OCI-LY1 (cell line): ENCODE measurements around the gene CFAP43.

Source experiments
- CTCF ChIP-seq: fragments of 200-600 bp; sonication (generic), shearing (Covaris generic); IDR thresholded peaks from 2 replicates; pipeline ENCODE4 v1.5.1; 2017; ENCODE audit warnings: mild to moderate bottlenecking, antibody characterized with exemption, low read length, moderate library complexity, mixed read lengths
- EZH2 ChIP-seq: fragments of 200-600 bp; sonication (generic), shearing (Covaris generic); IDR thresholded peaks from 2 replicates; pipeline ENCODE4 v1.8.0; 2017; ENCODE audit warnings: borderline replicate concordance, mixed run types, mild to moderate bottlenecking, antibody characterized with exemption, low read length, moderate library complexity, mixed read lengths

DNA sequence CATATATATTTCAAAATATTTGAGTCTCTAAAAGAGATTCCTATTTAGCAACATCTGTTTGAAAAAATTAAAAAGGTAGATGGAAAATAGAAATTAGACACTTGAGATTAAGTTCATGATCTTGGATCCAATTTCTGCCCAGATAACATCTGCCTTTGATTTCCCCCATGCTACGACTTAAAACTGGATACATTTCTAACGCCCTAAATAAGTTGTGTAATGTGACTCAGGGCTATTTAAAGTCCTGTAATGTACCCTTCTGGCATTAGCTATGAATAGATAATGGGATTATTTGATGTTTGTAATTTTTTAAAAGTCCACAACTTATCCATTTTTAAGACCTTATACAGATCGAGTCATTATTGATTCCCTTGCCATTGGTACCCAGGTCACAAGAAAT, 23.4 kb downstream of the CFAP43 start:
- TF ChIP-seq CTCF (no peak), EZH2 (no peak)
